Lower lobe of right lung (tissue), 2 donors: ENCODE results near the gene MED13. TPM values are rescaled to one million over a fixed set of nuclear protein-coding genes. Genes with fewer than 3 reads are reported as not detected.

Experiments
- ATAC-seq, 2 donors: fragments of 200-7000 bp; cut with Tn5 transposase; one replicate each; pipeline ENCODE4 v1.9.1; 2020 to 2022; ENCODE audit warnings: mild to moderate bottlenecking in 2 of 2, moderate library complexity in 2 of 2
- DNase-seq: peaks from one replicate; pipeline ENCODE4 v3.0.0-alpha.2; 2020
- H3K27ac ChIP-seq: fragments of 200-600 bp; one replicate; pipeline ENCODE4 v1.8.0; 2022
- H3K27me3 ChIP-seq: fragments of 200-600 bp; one replicate; pipeline ENCODE4 v1.8.0; 2022; ENCODE audit warnings: low read depth
- H3K36me3 ChIP-seq: fragments of 200-600 bp; one replicate; pipeline ENCODE4 v1.8.0; 2022; ENCODE audit warnings: mild to moderate bottlenecking
- H3K4me1 ChIP-seq: fragments of 200-600 bp; one replicate; pipeline ENCODE4 v1.8.0; 2022
- H3K4me3 ChIP-seq: fragments of 200-600 bp; one replicate; pipeline ENCODE4 v1.8.0; 2022; ENCODE audit warnings: mild to moderate bottlenecking
- H3K9me3 ChIP-seq: fragments of 200-600 bp; one replicate; pipeline ENCODE4 v1.8.0; 2022
- intact Hi-C: fragments of 100-400 bp; cut with DNase I; formaldehyde crosslinking; loops from one replicate; pipeline ENCODE4 v1.11.0; 2022
- total RNA-seq: library from RNA; stranded (reverse); fragmentation: NEBNext Ultra II Directional; extraction: Animal tissue kit (Norgen Biotek cat#: 25700); gene quantifications from one replicate; pipeline ENCODE4 v1.2.1, GENCODE V29; 2021
- TF ChIP-seq, protein P1 (sequence below): fragments of 200-600 bp; IDR thresholded peaks from one replicate; pipeline ENCODE4 v1.8.0; 2022; ENCODE audit warnings: antibody characterized with exemption, mild to moderate bottlenecking
- donor health status: DM: no; HTN: yes; CAD: no; lungs with severe emphysema.

The MED13 gene
- total RNA-seq, 1 donor from 2014 or later = 67.9 TPM

GRCh38 chr17:62093188-62094155, 28.4 kb upstream of the MED13 start:
- no peak overlapping the region for H3K4me3 ChIP-seq
- DNase-seq = no peak
- ATAC-seq = peak in 1 of 2 donors; percentile 32
- no peaks in the 10 kb centered on the region for H3K27me3 ChIP-seq
- no peaks in the 10 kb centered on the region for H3K9me3 ChIP-seq
- no peaks in the 10 kb centered on the region for H3K4me1 ChIP-seq
- TF ChIP-seq, protein P1, sequence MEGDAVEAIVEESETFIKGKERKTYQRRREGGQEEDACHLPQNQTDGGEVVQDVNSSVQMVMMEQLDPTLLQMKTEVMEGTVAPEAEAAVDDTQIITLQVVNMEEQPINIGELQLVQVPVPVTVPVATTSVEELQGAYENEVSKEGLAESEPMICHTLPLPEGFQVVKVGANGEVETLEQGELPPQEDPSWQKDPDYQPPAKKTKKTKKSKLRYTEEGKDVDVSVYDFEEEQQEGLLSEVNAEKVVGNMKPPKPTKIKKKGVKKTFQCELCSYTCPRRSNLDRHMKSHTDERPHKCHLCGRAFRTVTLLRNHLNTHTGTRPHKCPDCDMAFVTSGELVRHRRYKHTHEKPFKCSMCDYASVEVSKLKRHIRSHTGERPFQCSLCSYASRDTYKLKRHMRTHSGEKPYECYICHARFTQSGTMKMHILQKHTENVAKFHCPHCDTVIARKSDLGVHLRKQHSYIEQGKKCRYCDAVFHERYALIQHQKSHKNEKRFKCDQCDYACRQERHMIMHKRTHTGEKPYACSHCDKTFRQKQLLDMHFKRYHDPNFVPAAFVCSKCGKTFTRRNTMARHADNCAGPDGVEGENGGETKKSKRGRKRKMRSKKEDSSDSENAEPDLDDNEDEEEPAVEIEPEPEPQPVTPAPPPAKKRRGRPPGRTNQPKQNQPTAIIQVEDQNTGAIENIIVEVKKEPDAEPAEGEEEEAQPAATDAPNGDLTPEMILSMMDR = no peak
- no peak overlapping the region for H3K27ac ChIP-seq
- H3K36me3 ChIP-seq = no peaks in the 10 kb centered on the region
- intact Hi-C loops = no loop called here

GRCh38 chr17:62092784-62093183, 27.7 kb upstream of the MED13 start:
- Histone ChIP-seq H3K27me3 (no peaks in the 10 kb centered on the region), H3K27ac (no peak overlapping the region), H3K9me3 (no peaks in the 10 kb centered on the region), H3K4me1 (no peaks in the 10 kb centered on the region), H3K36me3 (no peaks in the 10 kb centered on the region), H3K4me3 (no peak overlapping the region)
- no peak for DNase-seq
- TF ChIP-seq, protein P1 = no peak
- intact Hi-C loops = no loop called here
- ATAC-seq = no peak

DNA sequence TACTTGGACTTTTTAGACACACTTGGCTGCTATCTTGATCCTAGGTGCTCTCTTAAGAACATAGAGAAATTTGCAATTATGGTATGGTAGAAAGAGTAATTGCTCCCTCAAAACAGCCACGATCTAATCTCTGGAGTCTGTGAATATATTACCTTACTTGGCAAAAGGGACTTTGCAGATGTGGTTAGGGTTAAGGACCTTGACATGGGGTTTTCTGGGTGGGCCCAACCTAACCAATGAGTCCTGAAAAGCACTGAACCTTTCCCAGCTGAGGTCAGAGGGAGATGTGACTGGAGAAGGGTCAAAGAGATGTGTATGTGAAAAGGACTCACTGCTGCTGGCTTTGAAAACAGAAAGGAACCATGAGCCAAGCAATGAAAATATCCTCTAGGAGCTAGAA, 26.7 kb upstream of the MED13 start:
- no peak overlapping the region for H3K4me3 ChIP-seq
- intact Hi-C loops = no loop called here
- no peaks in the 10 kb centered on the region for H3K27me3 ChIP-seq
- DNase-seq = no peak
- TF ChIP-seq, protein P1 = no peak
- no peak for ATAC-seq
- H3K4me1 ChIP-seq = no peaks in the 10 kb centered on the region
- no peaks in the 10 kb centered on the region for H3K36me3 ChIP-seq
- no peak overlapping the region for H3K27ac ChIP-seq
- no peaks in the 10 kb centered on the region for H3K9me3 ChIP-seq

DNA sequence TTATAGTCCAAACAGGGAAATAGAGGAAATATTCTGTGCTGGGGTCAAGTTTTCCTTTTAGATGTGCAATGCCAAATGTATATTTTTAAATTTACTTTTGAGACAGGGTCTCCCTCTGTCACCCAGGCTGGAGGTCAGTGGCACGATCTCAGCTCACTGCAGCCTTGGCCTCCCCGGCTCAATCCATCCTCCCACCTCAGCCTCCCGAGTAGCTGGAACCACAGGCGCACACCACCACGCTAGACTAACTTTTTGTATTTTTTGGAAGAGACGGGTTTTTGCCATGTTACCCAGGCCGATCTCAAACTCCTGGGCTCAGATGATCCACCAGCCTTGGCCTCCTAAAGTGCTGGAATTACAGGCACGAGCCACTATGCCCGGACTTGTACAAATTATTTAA, 25.8 kb upstream of the MED13 start:
- H3K27me3 ChIP-seq = no peaks in the 10 kb centered on the region
- no peak overlapping the region for H3K27ac ChIP-seq
- no peaks in the 10 kb centered on the region for H3K36me3 ChIP-seq
- TF ChIP-seq, protein P1 = no peak
- ATAC-seq = no peak
- no peak for DNase-seq
- intact Hi-C loops = no loop called here
- H3K4me1 ChIP-seq = no peaks in the 10 kb centered on the region
- no peak overlapping the region for H3K4me3 ChIP-seq
- no peaks in the 10 kb centered on the region for H3K9me3 ChIP-seq

DNA sequence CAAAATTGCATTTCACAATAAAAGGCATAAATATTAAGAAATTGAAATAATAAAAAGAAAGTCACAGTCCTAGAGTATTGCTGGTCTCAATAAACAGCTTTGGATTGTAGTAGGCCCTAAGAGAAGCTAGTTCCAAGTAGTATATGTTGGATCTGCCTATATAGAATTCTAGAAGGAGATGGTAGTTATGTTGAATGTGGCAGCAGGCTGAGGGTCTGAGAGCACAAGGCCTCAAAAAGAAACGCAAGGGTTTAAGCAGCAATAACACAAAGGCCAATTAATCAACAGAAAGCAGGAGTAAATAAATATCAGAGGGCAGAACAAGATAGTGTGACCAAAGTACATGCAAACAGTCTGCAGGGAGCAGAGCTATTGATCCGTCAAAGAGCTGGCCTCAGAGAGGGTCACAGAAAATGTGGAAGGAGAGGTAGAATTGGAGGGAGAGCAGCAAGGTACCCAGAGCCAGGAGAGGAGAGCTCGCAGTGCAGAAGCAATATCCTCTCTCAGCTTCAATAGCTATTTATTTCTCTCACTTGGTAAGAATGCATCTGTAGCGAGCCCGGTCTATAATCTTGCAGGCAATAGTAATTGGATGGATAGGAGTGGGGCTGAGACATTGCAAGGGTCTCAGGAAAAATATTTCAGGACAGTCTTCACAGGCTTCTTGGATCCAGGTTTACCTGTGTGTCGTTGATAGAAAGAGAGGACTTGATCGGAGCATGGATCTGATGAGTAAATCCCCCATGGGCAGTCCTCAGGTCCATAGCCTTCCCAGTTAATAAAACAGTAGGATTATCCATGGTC, 25.1 kb upstream of the MED13 start:
- intact Hi-C loops = no loop called here
- DNase-seq = no peak
- no peaks in the 10 kb centered on the region for H3K27me3 ChIP-seq

More for the DNA sequence above, 25.1 kb upstream of the MED13 start:
- no peaks in the 10 kb centered on the region for H3K9me3 ChIP-seq
- no peak overlapping the region for H3K27ac ChIP-seq
- no peaks in the 10 kb centered on the region for H3K36me3 ChIP-seq
- no peaks in the 10 kb centered on the region for H3K4me1 ChIP-seq
- no peak overlapping the region for H3K4me3 ChIP-seq
- TF ChIP-seq, protein P1 = no peak
- no peak for ATAC-seq
